Transverse colon (tissue), 3 donors: ENCODE measurements around the gene PDZK1IP1.
"Not testable (repeated sequence)": the region's sequence is repeated elsewhere in the genome, so short reads cannot be mapped to it uniquely, and the experiment has no call there.

Experiments
- POLR2A ChIP-seq: fragments of 450-650 bp; IDR thresholded peaks from one replicate; pipeline ENCODE4 v1.6.1; 2016; ENCODE audit warnings: antibody characterized with exemption, mild to moderate bottlenecking, moderate library complexity
- TF ChIP-seq, protein P1 (sequence below), 5 experiments: fragments of 200-600 bp in 3 of 5; fragments of 450-650 bp in 2 of 5; sonication (generic) in 3 of 5; IDR thresholded peaks; 1 replicate in 2 of 5; 2 replicates in 3 of 5; pipeline ENCODE4 v1.5.1; 2016 to 2017; ENCODE audit warnings: antibody characterized with exemption in 5 of 5, inconsistent platforms in 3 of 5, mild to moderate bottlenecking in 2 of 5, moderate library complexity in 1 of 5

DNA sequence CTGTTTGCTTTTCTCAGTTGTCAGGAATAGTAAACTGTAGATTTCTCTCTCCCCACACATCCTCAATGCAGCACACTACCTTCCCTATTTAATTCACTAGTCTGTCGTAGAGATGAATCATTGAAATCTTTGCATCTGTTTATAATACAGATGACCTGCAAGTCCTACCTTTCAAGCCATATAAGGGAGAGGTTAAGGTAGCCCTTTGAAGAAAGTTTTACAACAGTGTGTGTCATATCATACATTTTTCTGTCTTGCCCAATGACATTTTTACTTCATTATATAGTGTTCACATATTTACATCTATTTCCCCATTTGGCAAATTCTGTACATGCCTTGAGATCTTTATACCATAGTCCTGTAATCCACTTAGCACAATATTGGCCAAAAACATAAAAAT, 43.3 kb downstream of the PDZK1IP1 start:
- not testable (repeated sequence) for TF ChIP-seq POLR2A
- TF ChIP-seq, protein P1, sequence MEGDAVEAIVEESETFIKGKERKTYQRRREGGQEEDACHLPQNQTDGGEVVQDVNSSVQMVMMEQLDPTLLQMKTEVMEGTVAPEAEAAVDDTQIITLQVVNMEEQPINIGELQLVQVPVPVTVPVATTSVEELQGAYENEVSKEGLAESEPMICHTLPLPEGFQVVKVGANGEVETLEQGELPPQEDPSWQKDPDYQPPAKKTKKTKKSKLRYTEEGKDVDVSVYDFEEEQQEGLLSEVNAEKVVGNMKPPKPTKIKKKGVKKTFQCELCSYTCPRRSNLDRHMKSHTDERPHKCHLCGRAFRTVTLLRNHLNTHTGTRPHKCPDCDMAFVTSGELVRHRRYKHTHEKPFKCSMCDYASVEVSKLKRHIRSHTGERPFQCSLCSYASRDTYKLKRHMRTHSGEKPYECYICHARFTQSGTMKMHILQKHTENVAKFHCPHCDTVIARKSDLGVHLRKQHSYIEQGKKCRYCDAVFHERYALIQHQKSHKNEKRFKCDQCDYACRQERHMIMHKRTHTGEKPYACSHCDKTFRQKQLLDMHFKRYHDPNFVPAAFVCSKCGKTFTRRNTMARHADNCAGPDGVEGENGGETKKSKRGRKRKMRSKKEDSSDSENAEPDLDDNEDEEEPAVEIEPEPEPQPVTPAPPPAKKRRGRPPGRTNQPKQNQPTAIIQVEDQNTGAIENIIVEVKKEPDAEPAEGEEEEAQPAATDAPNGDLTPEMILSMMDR (IDR thresholded peaks at IDR 0.05) = not testable (repeated sequence)
